ENCODE measurements around the gene OR6B2.

- no peak for TF ChIP-seq FOXM1 (IDR thresholded peaks at IDR 0.05; ENCODE audit: borderline replicate concordance)
- TF ChIP-seq TARDBP (IDR thresholded peaks at IDR 0.05), result no peak
Observed at GRCh38 chr2:239993291-239993690, 36.9 kb downstream of the OR6B2 start.

All from HEK293T (cell line).